Stromal cell of bone marrow (primary cell): Measurements from ENCODE around the gene APOBEC3C.
A peak's percentile ranks its signal among the peaks of the same experiment; 100 is the strongest.
"Not testable (repeated sequence)": the region's sequence is repeated elsewhere in the genome, so short reads cannot be mapped to it uniquely, and the experiment has no call there.

Experiments used
- DNase-seq: peaks from one replicate; pipeline ENCODE4 v3.0.0-alpha.2; 2012; ENCODE audit warnings: low read depth

The APOBEC3C gene

GRCh38 chr22:39013942-39014722 lies at the start of gene APOBEC3C:
Gene APOBEC3C (plus strand): TSS chr22:39014257. CDS start chr22:39014363, 106 bp downstream.
- DNase-seq, result peak; percentile 81

GRCh38 chr22:38964306-38964705 lies 49.8 kb upstream of the APOBEC3C start:
- no peak for DNase-seq

- DNase-seq, result no peak
These were observed 49.1 kb upstream of the APOBEC3C start for GRCh38 chr22:38964989-38965388.

DNA sequence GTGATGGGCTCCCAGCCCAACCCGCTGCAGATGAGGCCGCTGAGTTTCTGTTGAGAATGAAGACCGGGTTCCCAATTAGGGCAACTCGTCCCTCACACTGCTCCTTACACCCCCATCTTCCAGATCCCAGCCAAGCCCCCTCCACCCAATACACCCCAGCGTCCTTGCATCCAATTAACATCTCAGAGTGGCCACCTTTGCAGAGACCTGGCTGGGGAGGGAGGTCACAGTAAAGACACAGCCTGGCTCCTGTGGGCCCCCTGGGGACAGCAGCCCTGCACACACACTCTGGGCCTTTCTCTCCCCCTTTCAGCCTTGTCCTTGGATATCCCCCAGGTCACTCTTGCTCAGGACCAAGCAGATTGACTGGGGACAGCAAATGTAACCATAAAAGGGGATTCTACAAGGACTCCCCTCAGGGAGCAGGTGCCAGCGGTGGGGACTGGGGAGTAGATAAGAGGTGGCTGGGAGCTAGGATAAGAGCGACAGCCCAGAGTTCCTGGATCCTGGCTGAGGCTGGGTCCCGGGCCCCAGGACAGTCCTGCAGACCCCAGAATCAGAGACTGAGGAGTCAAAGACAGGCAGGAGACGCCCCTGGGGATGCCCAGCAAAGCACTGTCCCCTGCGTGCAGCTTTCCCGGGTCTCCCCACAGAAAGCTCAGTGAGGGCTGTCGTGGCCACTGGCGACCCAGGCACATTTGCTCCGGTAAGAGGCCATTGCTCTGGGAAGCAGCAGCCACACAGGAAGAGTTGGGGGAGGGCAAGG lies 48.3 kb upstream of the APOBEC3C start:
- DNase-seq, result no peak

- no peak for DNase-seq
These were observed 47.7 kb upstream of the APOBEC3C start for GRCh38 chr22:38966380-38966702.

GRCh38 chr22:38966942-38967341 lies 47.1 kb upstream of the APOBEC3C start:
- DNase-seq, result no peak

DNA sequence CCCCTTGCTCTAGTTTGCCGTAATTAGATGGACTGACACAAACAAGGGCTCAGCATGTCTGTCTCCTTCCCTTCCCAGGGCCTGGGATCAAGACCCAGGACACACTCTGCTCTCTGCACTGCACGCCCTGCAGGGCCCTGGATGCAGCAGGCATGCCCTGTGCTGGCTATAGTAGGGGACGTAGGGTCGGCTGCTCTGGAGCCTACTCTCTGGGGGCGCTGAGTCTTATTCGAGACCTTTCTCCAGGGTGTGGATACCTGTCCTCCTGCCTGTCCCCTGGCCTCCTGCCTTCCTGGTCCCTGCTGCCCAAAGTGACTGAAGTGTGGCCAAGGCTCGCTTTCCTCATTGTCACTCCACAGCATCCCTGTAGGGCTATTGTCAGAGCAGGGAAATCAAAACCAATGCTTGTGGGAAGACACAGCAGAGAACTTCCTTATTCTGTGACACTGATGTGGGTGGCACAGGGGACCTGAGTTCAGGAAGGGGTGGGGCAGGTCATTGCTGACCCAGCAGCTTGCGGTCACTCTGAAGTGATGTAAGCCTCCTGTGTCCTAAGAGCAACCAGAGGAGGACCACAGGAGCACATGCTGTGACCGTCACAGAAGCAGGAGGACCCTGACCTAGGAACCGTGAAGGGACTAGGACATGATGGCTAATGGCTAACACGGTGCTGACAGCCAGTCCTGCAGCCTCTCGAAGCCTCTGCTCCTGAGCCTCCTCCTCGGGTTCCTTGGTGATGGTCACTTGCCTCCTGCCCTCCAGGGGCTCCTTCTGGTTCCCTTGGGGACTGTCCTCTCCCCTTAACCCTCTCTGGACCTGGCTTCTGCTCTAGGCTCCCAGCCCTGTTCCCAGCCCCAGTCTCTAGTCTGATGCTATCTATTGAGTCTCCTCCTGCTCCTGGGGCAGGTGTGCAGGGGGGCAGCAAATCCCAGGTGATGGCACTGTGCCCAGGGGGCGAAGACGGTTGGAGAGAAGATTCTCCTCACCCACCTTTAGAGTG lies 46.3 kb upstream of the APOBEC3C start:
- DNase-seq, result no peak

GRCh38 chr22:38968801-38969200 lies 45.3 kb upstream of the APOBEC3C start:
- no peak for DNase-seq

DNA sequence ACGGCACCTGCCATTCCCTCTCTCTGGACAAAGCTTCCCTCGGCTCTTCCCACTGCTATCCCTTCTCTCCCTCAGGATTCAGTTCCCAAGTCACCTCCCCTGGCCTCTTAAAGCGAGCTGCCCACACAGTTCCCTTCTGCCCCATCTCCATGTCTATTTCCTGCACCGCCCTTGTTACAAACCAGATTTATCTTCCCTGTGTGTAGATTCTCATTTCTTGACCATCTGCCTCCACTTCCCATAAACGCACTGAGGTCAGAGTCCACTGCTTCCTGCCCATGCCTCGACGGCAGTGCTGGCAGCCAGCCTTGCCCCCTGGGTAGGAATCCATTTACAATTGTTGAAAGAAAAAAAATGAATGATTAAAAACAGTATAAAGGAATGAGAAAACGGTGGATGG lies 43.5 kb upstream of the APOBEC3C start:
- no peak for DNase-seq

GRCh38 chr22:38971202-38971601 lies 42.9 kb upstream of the APOBEC3C start:
- no peak for DNase-seq

DNA sequence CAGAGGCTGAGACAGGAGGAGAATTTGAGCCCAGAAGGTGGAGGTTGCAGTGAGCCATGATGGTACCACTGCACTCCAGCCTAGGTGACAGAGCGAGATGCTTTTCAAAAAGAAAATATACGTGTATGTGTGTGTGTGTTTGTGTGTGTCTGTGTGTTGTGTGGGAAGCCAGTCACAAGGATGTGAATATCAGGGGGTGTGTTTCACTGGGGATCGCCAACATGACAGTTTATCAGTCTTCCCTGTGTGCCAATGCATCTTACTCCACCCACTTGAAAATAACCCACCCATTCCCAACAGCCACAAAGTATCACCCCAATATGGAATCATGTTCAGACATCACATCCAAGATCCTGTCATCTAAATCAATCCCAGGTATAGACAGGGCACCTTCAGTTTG lies 42.3 kb upstream of the APOBEC3C start:
- DNase-seq, result no peak

GRCh38 chr22:38972558-38972957 lies 41.5 kb upstream of the APOBEC3C start:
- no peak for DNase-seq

GRCh38 chr22:38973289-38974169 lies 40.5 kb upstream of the APOBEC3C start:
- DNase-seq, result no peak

DNA sequence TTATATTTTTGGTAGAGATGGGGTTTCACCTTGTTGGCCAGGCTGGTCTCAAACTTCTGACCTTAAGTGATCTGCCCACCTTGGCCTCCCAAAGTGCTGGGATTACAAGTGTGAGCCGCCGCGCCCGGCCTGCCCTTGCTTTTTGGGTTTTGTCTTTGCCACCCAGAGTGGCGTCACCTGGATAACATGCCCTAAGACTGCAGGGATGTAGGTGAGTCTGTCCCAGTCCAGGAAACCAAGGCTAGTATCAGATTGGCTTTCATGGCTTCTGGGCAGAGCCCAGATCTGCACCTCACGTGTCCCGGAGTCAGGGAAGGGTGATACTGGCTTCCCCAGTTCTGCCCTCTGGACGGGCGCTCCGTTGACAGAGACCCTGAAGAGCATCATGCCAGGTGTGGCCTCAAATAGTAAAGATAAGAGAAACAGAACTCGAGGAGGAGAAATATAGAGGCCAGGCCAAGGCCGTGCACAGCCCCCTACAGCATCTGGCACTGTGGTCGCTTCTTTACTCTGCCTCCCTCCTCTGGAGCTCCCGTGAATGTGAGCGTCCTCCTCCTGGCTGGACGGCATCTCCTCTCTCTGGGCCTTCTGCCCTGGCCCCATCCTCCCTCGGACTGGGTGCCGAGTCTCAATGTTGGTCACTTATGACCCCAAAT lies 39.8 kb upstream of the APOBEC3C start:
- DNase-seq, result no peak

GRCh38 chr22:38974826-38975175 lies 39.3 kb upstream of the APOBEC3C start:
- no peak for DNase-seq

DNA sequence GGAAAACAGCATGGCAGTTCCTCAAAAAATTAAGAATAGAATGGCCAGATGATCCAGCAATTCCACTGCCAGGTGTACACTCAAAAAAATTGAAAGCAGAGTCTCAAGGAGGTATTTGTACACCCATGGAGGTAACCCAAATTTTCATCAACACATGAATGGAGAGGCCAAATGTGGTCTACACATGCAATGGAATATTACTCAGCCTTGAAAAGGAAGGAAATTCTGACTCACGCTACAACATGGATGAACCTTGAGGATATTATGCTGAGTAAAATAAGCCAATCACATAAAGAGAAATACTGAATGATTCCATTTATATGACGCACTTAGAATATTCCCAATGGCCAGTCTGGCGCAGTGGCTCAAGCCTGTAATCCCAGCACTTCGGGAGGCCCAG lies 36.8 kb upstream of the APOBEC3C start:
- not testable (repeated sequence) for DNase-seq

DNA sequence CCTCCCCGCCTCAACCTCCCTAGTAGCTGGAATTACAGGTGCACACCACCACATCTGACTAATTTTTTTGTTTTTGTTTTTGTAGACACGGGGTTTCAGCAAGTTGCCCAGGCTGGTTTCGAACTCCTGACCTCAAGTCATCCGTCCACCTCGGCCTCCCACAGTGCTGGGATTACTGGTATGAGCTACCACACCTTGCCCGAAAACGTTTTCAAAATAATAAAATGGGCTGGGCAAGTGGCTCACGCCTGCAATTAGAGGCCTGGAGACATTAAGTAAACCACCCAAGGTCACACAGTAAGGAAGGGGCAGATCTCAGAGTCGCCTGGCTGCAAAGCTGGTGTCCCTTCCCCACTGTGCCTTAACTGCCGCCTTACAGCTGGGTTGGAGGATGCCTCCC lies 33.5 kb upstream of the APOBEC3C start:
- DNase-seq, result not testable (repeated sequence)

DNA sequence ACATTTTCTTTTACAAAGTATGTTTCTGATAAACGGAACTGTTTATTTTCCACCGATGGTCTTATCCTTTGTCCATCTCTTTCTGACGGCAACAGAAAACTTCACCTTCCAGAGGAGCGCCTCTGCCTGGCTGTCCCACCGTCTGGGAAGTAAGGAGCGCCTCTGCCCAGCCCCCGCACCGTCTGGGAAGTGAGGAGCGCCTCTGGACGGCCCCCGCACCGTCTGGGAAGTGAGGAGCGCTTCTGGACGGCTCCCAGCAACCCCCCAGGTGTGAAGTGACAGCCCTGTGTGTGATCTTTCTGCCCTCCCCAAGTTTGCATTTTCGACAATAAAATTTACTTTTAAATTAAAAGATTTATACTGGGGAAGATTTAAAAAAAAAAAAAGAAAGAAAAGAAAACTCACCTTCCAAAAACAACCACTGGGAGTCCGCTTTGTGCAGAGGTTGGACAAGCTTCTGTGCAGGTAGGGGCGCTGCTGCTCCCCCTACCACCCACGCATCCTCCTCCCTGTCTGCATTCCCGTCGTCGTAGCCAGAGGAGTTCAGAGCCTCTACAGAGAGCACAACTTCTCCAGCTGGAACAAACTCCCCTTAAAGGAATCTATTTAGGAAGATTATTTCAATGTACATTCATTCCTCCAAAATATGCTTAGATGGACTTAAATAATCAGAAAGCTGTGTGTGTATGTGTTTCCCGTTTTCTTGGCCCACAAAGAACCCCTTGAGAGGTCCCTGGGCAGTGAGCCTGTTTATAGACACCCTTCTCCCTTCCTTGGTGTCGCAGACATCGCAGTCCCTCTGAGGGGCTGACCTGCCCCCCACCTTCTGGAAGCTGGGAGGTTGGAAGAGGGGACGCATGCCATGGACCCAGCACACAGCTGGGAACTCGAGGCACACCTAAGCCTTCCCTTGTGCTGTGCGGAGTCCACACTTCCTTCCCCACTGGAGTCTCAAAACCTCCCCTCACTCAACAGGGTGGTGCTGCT lies 32.8 kb upstream of the APOBEC3C start:
- DNase-seq, result no peak
